Stomach (tissue), 4 donors: ENCODE results near the gene KRTAP20-3.

ENCODE experiments used
- POLR2A ChIP-seq, 4 donors: fragments of 450-650 bp; IDR thresholded peaks; one replicate each; pipeline ENCODE4 v1.6.1; 2016; ENCODE audit warnings: antibody characterized with exemption in 4 of 4, control low read depth in 2 of 4, mild to moderate bottlenecking in 1 of 4, moderate library complexity in 1 of 4
- POLR2AphosphoS5 ChIP-seq, 3 donors: sonication (generic); formaldehyde crosslinking; IDR thresholded peaks; one replicate each; pipeline ENCODE4 v1.6.1; 2016; ENCODE audit warnings: antibody characterized with exemption in 3 of 3
- TF ChIP-seq, protein P1 (sequence below), 7 experiments: fragments of 450-650 bp in 4 of 7; fragments of 200-600 bp in 3 of 7; sonication (generic) in 3 of 7; IDR thresholded peaks; one replicate each; pipeline ENCODE4 v1.5.1; 2016 to 2019; ENCODE audit warnings: antibody characterized with exemption in 7 of 7, control low read depth in 2 of 7, mild to moderate bottlenecking in 1 of 7

DNA sequence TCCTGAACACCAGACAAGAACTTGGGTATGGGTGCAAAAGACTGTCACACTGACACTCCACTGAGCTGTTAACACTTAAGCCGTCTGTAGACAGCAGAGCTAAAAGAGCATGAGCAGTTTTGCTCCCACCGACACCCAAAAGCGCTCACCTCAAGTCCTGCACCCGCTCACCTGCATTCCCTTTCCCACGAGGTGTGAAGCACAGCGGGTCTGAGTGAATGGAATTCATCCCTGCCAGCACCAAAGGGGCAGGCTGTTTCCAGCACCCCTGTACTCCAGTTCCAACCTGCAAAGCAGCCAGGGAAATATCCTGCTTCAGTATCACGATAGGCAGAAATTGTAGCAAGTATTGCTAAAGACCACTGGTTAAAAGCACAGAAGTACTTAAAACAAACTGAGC is 47.2 kb downstream of the KRTAP20-3 start:
- TF ChIP-seq, protein P1, sequence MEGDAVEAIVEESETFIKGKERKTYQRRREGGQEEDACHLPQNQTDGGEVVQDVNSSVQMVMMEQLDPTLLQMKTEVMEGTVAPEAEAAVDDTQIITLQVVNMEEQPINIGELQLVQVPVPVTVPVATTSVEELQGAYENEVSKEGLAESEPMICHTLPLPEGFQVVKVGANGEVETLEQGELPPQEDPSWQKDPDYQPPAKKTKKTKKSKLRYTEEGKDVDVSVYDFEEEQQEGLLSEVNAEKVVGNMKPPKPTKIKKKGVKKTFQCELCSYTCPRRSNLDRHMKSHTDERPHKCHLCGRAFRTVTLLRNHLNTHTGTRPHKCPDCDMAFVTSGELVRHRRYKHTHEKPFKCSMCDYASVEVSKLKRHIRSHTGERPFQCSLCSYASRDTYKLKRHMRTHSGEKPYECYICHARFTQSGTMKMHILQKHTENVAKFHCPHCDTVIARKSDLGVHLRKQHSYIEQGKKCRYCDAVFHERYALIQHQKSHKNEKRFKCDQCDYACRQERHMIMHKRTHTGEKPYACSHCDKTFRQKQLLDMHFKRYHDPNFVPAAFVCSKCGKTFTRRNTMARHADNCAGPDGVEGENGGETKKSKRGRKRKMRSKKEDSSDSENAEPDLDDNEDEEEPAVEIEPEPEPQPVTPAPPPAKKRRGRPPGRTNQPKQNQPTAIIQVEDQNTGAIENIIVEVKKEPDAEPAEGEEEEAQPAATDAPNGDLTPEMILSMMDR (IDR thresholded peaks at IDR 0.05), result no peak
- TF ChIP-seq POLR2A (IDR thresholded peaks at IDR 0.05) (no peak), POLR2AphosphoS5 (IDR thresholded peaks at IDR 0.05) (no peak)
